ENCODE results near the gene HMCN2.

Gene HMCN2

DNA sequence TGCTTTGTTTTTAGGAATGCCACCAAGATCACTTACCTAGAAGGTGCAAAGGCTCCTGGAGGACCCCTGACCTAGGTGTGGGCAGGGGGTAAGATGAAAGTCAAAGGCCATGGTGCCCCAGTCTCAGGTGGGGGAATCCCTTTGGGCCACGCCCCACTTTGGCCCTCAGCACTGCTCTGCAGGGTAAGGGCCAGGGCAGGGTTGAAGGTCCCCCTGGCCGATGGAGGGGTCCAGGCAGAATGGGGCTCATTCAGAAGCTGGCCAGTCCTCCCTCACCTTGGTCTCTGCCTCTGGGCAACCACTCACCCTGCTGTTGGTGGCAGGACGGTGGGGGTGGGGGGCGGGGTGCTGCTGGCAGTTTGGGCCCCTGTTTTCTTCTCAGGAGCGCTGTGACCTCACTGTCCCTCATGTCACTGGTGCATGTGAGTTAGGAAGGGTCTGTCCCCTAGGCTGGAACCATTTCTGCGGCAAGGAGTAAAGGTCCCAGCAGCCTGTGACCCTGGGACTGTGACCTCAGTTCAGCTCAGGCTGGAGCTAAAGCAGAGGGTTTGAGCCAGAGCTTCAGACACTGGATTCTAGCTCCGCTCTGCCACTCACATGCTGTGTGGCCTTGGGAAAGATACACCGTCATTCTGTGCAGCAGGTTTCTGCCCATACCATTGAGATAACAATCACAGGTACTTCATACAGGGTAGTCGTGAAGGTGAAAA is 177.3 kb downstream of the HMCN2 start:
- no peak for DNase-seq

DNA sequence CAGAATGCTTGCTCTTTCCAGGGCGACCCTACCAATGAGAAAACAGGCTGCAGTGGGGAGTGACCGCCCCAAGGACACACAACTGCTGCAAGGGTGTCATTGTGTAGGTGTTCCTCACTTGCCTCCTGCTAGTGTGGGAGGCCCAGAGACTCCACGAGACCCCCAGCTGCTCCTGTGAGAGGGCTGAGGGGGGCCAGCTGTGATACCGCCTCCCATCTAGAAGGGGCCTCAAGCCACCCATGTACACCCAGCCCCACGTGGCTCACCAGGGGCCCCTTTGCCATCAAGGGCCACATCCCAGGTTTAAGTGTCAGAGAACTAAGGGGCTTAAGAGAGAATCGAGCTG is 177.9 kb downstream of the HMCN2 start:
- DNase-seq, result no peak

DNA sequence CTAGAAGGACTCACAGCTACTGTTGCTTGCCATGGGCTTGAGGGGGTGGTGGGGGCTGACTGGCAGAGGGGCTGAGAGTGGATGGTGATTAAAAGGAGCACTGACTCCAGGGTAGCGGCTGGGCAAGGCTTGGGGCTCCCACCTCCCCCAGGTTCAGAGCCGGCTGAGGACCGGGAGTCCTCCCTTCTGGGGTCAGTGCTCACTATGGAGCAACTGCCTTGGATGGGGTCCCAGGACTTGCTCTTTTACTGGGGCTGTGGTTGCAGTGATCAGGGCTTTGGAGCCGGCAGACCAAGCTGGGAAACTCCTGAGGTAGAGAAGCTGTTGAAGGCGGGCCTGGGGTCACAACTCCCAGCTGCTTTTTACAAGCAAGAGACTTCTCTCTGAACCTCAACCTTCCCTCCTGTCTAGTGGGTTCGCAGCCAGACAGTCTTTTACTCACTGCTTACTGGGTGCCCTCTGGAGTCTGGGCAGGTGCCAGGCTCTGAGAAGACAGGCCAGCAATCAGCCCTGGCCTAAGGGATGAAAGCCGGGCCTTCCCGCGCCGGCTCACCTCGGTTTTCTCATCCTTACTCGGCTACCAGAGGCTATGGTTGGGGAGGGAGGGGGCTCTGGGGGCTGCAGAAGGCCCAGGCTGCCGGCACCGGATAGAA is 178.4 kb downstream of the HMCN2 start:
- no peak for DNase-seq

- DNase-seq, result peak; percentile 37
Observed at GRCh38 chr9:130444565-130445221, 179.1 kb downstream of the HMCN2 start, which contains the start of gene ASS1. TSS of gene ASS1 (plus strand) at chr9:130444961. CDS start at chr9:130452229, 7,268 bp downstream.

GRCh38 chr9:130445268-130445983 is 179.9 kb downstream of the HMCN2 start:
- no peak for DNase-seq

DNA sequence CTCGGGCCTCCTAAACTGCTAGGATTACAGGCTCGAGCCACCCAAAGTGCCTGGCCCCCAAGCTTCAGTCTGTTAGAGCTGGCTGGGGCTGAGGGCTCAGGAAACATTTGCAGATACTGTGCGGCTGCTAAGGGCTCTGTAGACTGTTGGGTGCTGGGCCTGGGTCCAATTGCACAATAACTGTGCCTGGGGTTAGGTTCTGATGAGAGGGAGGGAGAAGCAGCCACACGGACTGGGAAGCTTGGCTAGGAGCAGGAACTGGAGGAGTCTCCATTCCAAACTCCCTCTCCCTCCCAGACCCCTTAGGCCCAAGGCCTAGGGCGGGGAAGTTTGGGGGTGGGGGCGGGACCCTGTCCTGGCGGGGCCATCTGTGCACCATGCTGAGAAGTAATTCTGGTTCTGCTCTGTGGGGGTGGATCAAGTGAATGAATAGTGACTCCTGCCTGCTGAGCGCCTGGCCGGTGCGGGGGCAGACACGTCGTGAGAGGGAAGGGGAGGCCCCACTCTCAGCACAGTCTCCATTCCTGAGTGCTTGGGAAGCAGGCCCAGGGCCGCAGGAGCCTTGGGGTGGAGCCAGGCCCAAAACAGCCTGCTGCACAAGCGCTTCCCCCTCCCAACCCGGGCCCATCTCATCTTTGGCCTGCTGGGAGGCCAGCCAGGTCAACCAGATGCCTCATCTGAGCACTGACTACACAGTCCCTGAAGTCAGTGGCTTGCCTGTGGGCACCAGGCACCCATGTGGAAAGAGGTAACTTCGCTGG is 180.7 kb downstream of the HMCN2 start:
- no peak for DNase-seq

- no peak for DNase-seq
Observed at GRCh38 chr9:130447193-130447816, 181.7 kb downstream of the HMCN2 start.

DNA sequence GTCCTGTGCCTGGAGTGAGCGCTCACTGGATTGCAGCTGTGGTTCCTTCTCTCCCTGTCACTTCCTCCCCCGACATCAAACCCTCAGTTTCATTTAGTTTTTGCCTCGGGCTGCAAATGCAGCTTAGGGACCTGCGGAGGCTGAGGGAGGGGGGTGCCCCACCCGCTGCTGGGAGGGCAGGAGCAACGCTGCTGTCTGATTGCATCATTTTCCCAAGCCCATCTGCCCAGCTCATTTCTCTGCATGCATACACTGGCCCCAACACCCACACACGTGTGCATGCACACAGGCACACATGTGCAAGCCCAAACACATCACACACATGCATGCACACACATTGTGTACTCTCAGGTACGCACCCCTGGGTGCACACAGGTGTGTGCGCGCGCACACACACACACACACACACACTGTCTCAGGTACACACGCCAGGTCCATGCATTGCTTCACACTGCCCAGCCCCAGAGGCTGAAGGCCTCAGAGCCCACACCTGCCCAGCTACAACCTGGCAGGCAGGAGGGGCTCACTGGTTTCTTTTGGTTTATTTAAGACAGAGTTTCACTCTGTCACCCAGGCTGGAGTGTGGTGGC is 182.6 kb downstream of the HMCN2 start:
- DNase-seq, result peak; percentile 23

DNA sequence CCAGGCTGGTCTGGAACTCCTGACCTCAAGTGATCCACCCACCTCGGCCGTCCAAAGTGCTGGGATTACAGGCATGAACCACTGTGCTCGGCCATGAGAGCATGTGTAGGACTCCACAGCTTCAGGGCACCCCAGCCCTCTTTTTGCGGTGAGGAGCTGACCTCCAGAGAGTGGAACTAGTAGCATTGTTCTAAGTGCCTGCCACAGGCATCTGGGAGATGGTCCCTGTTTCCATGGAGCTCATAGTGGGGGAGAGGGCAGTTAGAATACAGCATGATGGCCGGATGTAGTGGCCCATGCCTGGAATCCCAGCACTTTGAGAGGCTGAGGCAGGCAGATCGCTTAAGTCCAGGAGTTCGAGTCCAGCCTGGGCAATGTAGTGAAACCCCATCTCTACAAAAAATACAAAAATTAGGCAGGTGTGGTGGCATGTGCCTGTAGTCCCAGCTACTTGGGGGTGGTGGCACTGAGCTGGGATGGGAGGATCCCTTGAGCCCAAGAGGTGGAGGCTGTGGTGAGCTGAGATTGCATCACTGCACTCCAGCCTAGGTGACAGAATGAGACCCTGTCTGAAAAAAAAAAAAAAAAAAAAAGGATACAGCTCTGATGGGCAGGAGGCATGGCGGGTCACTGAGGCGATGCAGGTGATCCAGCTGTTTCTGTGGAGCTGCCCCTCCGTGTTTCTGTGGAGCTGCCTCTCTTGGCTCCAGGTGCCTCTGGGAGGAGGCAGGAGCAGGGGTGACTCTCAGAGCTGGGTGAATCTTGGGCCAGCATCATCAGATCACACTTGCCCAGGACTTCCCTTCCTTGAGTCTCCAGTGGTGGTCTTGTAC is 183.4 kb downstream of the HMCN2 start:
- DNase-seq, result no peak

DNA sequence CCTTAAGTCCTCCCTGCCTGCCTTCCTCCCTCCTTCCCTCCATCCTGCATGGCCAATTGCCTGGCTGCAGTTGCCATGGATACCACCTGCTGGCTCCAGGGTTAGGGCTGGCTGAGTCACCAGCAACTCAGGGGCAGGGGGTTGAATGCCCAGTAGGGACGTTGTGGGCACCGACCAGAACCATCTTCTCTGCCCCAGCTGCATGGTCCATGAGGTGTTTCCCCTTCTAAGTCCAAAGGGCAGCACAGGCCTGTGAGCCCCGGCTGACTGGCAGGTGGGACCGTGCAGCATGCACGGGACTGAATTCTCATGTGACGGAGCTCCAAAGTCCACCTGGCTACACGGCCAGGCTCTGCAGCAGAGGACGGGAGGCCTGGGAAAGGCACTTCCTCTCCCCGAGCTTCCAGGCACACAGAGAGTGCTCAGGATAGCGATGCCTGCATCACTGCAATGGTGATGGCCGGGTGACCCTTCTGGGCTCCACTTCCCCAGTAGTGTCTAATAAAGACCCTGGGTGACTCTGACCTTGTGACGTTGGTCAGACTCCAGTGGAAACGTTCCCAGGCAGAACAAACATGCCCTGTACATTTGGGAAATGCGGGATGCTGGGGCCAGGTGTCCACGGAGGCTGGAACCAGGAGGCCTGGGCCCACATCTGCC is 184.9 kb downstream of the HMCN2 start:
- DNase-seq, result no peak

DNA sequence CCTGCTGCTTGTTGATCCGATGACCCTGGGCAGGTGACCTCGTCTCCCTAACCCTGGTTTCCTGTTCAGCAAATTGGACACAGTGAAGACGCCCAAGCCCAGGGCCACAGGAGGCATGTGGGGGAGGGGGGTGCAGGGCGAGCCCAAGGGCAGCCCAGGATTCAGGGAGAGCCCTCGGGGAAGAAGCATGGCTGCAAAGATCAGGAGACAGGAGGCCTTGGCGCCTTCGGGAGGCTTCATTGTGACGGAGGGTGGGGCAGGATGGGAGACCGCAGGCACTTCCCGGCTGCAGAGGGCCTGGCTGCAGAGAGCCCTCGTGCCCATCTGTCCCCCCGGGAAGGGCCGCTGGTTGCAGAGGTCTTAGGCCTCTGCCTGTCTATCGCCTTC is 185.4 kb downstream of the HMCN2 start:
- no peak for DNase-seq

GRCh38 chr9:130451509-130452388 is 186.2 kb downstream of the HMCN2 start:
- peak; percentile 71 for DNase-seq

DNA sequence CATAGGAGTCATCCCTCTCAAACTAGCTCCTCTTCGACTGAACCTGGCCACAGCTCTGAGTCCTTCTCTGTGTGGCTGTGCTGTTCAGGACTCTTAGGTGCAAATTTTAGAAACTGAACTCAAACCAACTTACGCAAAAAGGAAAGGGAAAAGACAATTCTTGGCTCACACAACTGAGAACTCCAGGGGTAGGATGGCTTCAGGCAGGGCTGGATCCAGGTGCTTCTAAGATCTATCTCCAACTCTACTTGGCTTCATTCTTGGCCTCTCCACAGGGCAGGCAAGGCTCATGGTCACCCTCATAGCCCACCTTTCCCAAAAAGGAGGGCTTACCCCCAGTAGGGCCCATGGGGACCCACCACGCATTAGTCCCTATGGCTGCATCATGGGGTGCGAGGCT is 187.3 kb downstream of the HMCN2 start:
- DNase-seq, result no peak

GRCh38 chr9:130453487-130453886 is 187.9 kb downstream of the HMCN2 start:
- DNase-seq, result peak; percentile 25

- no peak for DNase-seq
Observed at GRCh38 chr9:130454096-130454811, 188.7 kb downstream of the HMCN2 start.

DNA sequence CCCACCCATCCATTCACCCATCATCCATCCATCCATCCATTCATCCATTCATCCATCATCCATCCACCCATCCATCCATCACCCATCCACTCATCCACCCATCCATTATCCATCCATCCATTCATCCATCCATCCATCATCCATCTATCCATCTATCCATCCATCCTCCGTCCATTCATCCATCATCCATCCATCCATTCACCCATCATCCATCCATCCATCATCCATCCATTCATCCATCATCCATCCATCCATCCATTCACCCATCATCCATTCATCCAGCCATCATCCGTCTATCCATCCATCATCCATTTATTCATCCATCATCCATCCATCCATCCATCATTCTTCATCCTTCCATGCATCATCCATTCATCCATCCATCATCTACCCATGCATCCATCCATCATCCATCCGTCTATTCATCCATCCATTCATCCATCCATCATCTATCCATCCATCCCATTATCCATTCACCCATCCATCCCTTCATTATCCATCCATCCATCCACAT is 189.3 kb downstream of the HMCN2 start:
- DNase-seq, result no peak

DNA sequence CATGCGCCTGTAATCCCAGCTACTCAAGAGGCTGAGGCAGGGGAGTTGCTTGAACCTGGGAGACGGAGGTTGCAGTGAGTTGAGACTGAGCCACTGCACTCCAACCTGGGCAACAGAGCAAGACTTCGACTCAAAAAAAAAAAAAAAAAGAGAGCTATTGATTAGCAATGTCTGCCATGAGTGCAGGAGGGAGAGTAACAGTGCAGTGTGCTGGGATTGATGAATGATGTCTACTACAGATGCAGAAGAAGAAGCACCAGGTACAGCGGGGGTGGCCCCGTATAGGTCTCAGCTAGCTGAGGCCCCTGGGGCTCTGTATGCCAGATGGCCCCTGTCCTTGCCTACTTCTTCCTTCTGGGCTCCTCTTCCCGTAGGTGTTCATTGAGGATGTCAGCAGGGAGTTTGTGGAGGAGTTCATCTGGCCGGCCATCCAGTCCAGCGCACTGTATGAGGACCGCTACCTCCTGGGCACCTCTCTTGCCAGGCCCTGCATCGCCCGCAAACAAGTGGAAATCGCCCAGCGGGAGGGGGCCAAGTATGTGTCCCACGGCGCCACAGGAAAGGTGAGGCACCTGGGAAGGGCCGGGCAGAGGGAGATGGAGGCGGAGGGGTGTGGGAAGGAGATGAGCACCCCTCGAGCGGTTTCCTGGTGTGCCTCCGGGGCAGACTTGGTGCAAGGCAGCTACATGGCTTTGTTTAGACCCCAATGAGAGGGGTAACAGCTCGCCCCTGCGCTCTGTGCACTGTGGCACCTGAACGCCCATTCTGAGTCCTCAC is 192.7 kb downstream of the HMCN2 start:
- no peak for DNase-seq

GRCh38 chr9:130458804-130459067 is 193.2 kb downstream of the HMCN2 start:
- no peak for DNase-seq
